Measurements from ENCODE around the gene NLRC5.

- no peak for TF ChIP-seq CTCF (IDR thresholded peaks at IDR 0.05; ENCODE audit: extremely low read depth in 1 of 2, insufficient read depth in 1 of 2, low read depth in 1 of 2, low read length in 2 of 2)
- no peak for TF ChIP-seq POLR2A (IDR thresholded peaks at IDR 0.05; ENCODE audit: low read depth, low read length)
These were observed 77.3 kb downstream of the NLRC5 start for GRCh38 chr16:57066625-57067024.

Measured in endothelial cell of umbilical vein (primary cell).